Caco-2 (cell line): Measurements from ENCODE around the gene RHBDD1. TPM values are rescaled to one million over a fixed set of nuclear protein-coding genes. Genes with fewer than 3 reads are reported as not detected.
A peak's percentile ranks its signal among the peaks of the same experiment; 100 is the strongest.

Source experiments
- BruUV-seq: library from RNA; stranded (reverse); fragments of 400-500 nt; replicated peaks from 2 replicates; lab custom pipeline; 2021; lab: Mats Ljungman, UMichigan
- CTCF ChIA-PET: fragments of 300-600 bp; sonication (Branson Sonifier 250); formaldehyde crosslinking; loops from one replicate; lab custom pipeline; 2022; ENCODE audit warnings: antibody characterized with exemption; lab: Charles Lee
- POLR2A ChIA-PET: fragments of 300-600 bp; sonication (Branson Sonifier 250); formaldehyde crosslinking; loops from one replicate; lab custom pipeline; 2022; ENCODE audit warnings: antibody characterized with exemption; lab: Charles Lee
- DNase-seq, 2 experiments: peaks; one replicate each; pipeline versions ENCODE4 v3.0.0 to v3.0.0-alpha.2; 2020 to 2022
- H3K27me3 ChIP-seq: replicated peaks from 2 replicates; pipeline ENCODE4 v1.6.0; 2011; ENCODE audit warnings: low read length; ENCODE audit not compliant: control insufficient read depth, insufficient read depth
- H3K36me3 ChIP-seq: 2 replicates; pipeline ENCODE4 v1.5.1; 2011; ENCODE audit warnings: low read length; ENCODE audit not compliant: control insufficient read depth, insufficient read depth
- H3K4me1 ChIP-seq: fragments of 250-450 bp; sonication (Bioruptor Pico); 2 replicates; pipeline ENCODE4 v1.5.1; 2020; ENCODE audit warnings: mild to moderate bottlenecking
- H3K4me3 ChIP-seq: 2 replicates; pipeline ENCODE4 v1.5.1; 2011; ENCODE audit warnings: low read depth, mild to moderate bottlenecking, control low read depth, low read length
- H3K9me3 ChIP-seq: fragments of 250-450 bp; sonication (Bioruptor Pico); 2 replicates; pipeline ENCODE4 v1.5.1; 2020; ENCODE audit warnings: mild to moderate bottlenecking, moderate library complexity
- H3K27ac Mint-ChIP-seq: one replicate; pipeline ENCODE4 v1.8.0; 2022; ENCODE audit warnings: mixed read lengths; ENCODE audit not compliant: unreplicated experiment
- H3K27me3 Mint-ChIP-seq: one replicate; pipeline ENCODE4 v1.8.0; 2022; ENCODE audit warnings: mixed read lengths; ENCODE audit not compliant: insufficient read depth, unreplicated experiment
- H3K36me3 Mint-ChIP-seq: one replicate; pipeline ENCODE4 v1.8.0; 2022; ENCODE audit warnings: mild to moderate bottlenecking, mixed read lengths; ENCODE audit not compliant: insufficient read depth, unreplicated experiment
- H3K4me1 Mint-ChIP-seq: one replicate; pipeline ENCODE4 v1.8.0; 2022; ENCODE audit warnings: low read depth, mixed read lengths; ENCODE audit not compliant: unreplicated experiment
- H3K4me3 Mint-ChIP-seq: one replicate; pipeline ENCODE4 v1.8.0; 2022; ENCODE audit warnings: mild to moderate bottlenecking, moderate library complexity, mixed read lengths; ENCODE audit not compliant: unreplicated experiment
- H3K9me3 Mint-ChIP-seq: one replicate; pipeline ENCODE4 v1.8.0; 2022; ENCODE audit warnings: mixed read lengths; ENCODE audit not compliant: unreplicated experiment
- CTCF ChIP-seq, 2 experiments: fragments of 200-600 bp in 1 of 2; IDR thresholded peaks; 1 replicate in 1 of 2; 2 replicates in 1 of 2; pipeline versions ENCODE4 v1.5.1 to v1.8.0; 2011 to 2022; ENCODE audit warnings: antibody characterized with exemption in 1 of 2, control low read depth in 1 of 2, inconsistent platforms in 1 of 2, low read depth in 1 of 2, low read length in 1 of 2, mild to moderate bottlenecking in 1 of 2, moderate library complexity in 1 of 2; ENCODE audit not compliant: insufficient read depth in 1 of 2, severe bottlenecking in 1 of 2, unreplicated experiment in 1 of 2
- intact Hi-C: fragments of 100-400 bp; cut with micrococcal nuclease; formaldehyde crosslinking; loops from one replicate; pipeline ENCODE4 v1.10.0; 2022; ENCODE audit not compliant: unreplicated experiment
- total RNA-seq: library from RNA; stranded (reverse); gene quantifications from 2 replicates; pipeline ENCODE4 v1.2.3, GENCODE V29; 2022

The RHBDD1 gene
- total RNA-seq, 1 experiment from 2014 or later, result 14.3 TPM

GRCh38 chr2:226953826-226954225 is 118.0 kb downstream of the RHBDD1 start:
- Mint-ChIP-seq H3K9me3 (no peaks in the 10 kb centered on the region), H3K4me3 (no peak overlapping the region), H3K36me3 (no peaks in the 10 kb centered on the region), H3K4me1 (no peaks in the 10 kb centered on the region), H3K27me3 (no peaks in the 10 kb centered on the region), H3K27ac (no peak overlapping the region)
- intact Hi-C loops, result no loop called here
- no peaks in the 10 kb centered on the region for H3K27me3 ChIP-seq
- H3K4me1 ChIP-seq, result no peaks in the 10 kb centered on the region
- H3K36me3 ChIP-seq, result no peaks in the 10 kb centered on the region
- no peak for TF ChIP-seq CTCF (IDR thresholded peaks at IDR 0.05; ENCODE audit: insufficient read depth in 1 of 2, low read depth in 1 of 2, low read length in 1 of 2, severe bottlenecking in 1 of 2, unreplicated experiment in 1 of 2)
- no peak overlapping the region for H3K4me3 ChIP-seq
- POLR2A ChIA-PET, result no interaction called here
- no peak for DNase-seq
- BruUV-seq, result no TSS peak
- no peaks in the 10 kb centered on the region for H3K9me3 ChIP-seq
- CTCF ChIA-PET, result no interaction called here

GRCh38 chr2:226956659-226957058 is 120.8 kb downstream of the RHBDD1 start:
- H3K4me3 Mint-ChIP-seq, result no peak overlapping the region
- DNase-seq, result peak in 1 of 2 experiments; percentile 32
- H3K4me1 ChIP-seq, result no peaks in the 10 kb centered on the region
- H3K36me3 Mint-ChIP-seq, result no peaks in the 10 kb centered on the region
- POLR2A ChIA-PET, result no interaction called here
- no TSS peak for BruUV-seq
- no peak overlapping the region for H3K4me3 ChIP-seq
- no peaks in the 10 kb centered on the region for H3K36me3 ChIP-seq
- CTCF ChIA-PET, result interaction anchor here (0.5 kb wide), 1 partner anchor 102 kb away, joined by 3 read pairs; no protein-coding TSS in a partner anchor
- H3K9me3 ChIP-seq, result no peaks in the 10 kb centered on the region
- H3K4me1 Mint-ChIP-seq, result no peaks in the 10 kb centered on the region
- H3K27me3 Mint-ChIP-seq, result no peaks in the 10 kb centered on the region
- H3K27ac Mint-ChIP-seq, result no peak overlapping the region
- intact Hi-C loops, result no loop called here
- H3K9me3 Mint-ChIP-seq, result peaks cover 9% of the 10 kb centered on the region
- no peaks in the 10 kb centered on the region for H3K27me3 ChIP-seq
- TF ChIP-seq CTCF (IDR thresholded peaks at IDR 0.05; ENCODE audit: insufficient read depth in 1 of 2, low read depth in 1 of 2, low read length in 1 of 2, severe bottlenecking in 1 of 2, unreplicated experiment in 1 of 2), result no peak

- H3K4me1 ChIP-seq, result peaks cover 6% of the 10 kb centered on the region
- CTCF ChIA-PET, result no interaction called here
These were observed 123.6 kb downstream of the RHBDD1 start for GRCh38 chr2:226959418-226959817.

More at GRCh38 chr2:226959418-226959817, 123.6 kb downstream of the RHBDD1 start:
- no peak for TF ChIP-seq CTCF (IDR thresholded peaks at IDR 0.05; ENCODE audit: insufficient read depth in 1 of 2, low read depth in 1 of 2, low read length in 1 of 2, severe bottlenecking in 1 of 2, unreplicated experiment in 1 of 2)
- Mint-ChIP-seq H3K4me1 (no peaks in the 10 kb centered on the region), H3K27me3 (no peaks in the 10 kb centered on the region), H3K27ac (no peak overlapping the region), H3K9me3 (peaks cover 9% of the 10 kb centered on the region), H3K36me3 (no peaks in the 10 kb centered on the region), H3K4me3 (no peak overlapping the region)
- Histone ChIP-seq H3K4me3 (no peak overlapping the region), H3K27me3 (no peaks in the 10 kb centered on the region), H3K36me3 (no peaks in the 10 kb centered on the region), H3K9me3 (no peaks in the 10 kb centered on the region)
- no peak for DNase-seq
- BruUV-seq, result no TSS peak
- intact Hi-C loops, result no loop called here
- POLR2A ChIA-PET, result no interaction called here
